ENCODE results near the gene BBX. TPM values are rescaled to one million over a fixed set of nuclear protein-coding genes. Genes with fewer than 3 reads are reported as not detected.

The BBX gene
- total RNA-seq, 4 donors from 2014 or later = 54.3 to 104 (median 88.1) TPM

- 35 to 64% methylated on average over 1 of the region's 1 CpG for WGBS, 2 donors
- peaks cover 0 to 39% (median 17%) of the 10 kb centered on the region in 4 donors for H3K4me1 ChIP-seq
- DNase-seq (ENCODE audit: low spot score in 2 of 2) = no peak
- no peak overlapping the region for H3K4me3 ChIP-seq
- H3K27ac ChIP-seq = no peak overlapping the region
- no peaks in the 10 kb centered on the region for H3K27me3 ChIP-seq
- TF ChIP-seq CTCF (IDR thresholded peaks at IDR 0.05) = no peak
- no peak for TF ChIP-seq EP300 (IDR thresholded peaks at IDR 0.05)
- no peak for TF ChIP-seq POLR2A (IDR thresholded peaks at IDR 0.05)
- no peaks in the 10 kb centered on the region for H3K9me3 ChIP-seq
- H3K36me3 ChIP-seq = no peaks in the 10 kb centered on the region
Measured at GRCh38 chr3:107600780-107601179, 78.0 kb downstream of the BBX start.

GRCh38 chr3:107604057-107604822, 81.5 kb downstream of the BBX start:
- Histone ChIP-seq H3K36me3 (no peaks in the 10 kb centered on the region), H3K4me1 (peaks cover 0 to 19% (median 7%) of the 10 kb centered on the region in 4 donors), H3K4me3 (no peak overlapping the region), H3K27ac (no peak overlapping the region), H3K27me3 (no peaks in the 10 kb centered on the region), H3K9me3 (no peaks in the 10 kb centered on the region)
- TF ChIP-seq EP300 (IDR thresholded peaks at IDR 0.05) (no peak), POLR2A (IDR thresholded peaks at IDR 0.05) (no peak), CTCF (IDR thresholded peaks at IDR 0.05) (no peak)
- 83 to 84% methylated on average over 7 of the region's 7 CpGs for WGBS, 2 donors
- DNase-seq (ENCODE audit: low spot score in 2 of 2) = no peak

GRCh38 chr3:107611775-107612469, 89.2 kb downstream of the BBX start:
- Histone ChIP-seq H3K9me3 (peaks cover 0 to 15% (median 0%) of the 10 kb centered on the region in 4 donors), H3K27me3 (no peaks in the 10 kb centered on the region), H3K36me3 (peaks cover 0 to 11% (median 0%) of the 10 kb centered on the region in 3 donors), H3K4me1 (no peaks in the 10 kb centered on the region), H3K4me3 (no peak overlapping the region), H3K27ac (no peak overlapping the region)
- DNase-seq (ENCODE audit: low spot score in 2 of 2) = no peak
- WGBS, 2 donors = 49 to 55% methylated on average over 1 of the region's 1 CpG
- TF ChIP-seq EP300 (IDR thresholded peaks at IDR 0.05) (no peak), CTCF (IDR thresholded peaks at IDR 0.05) (no peak), POLR2A (IDR thresholded peaks at IDR 0.05) (no peak)

GRCh38 chr3:107612664-107613084, 89.9 kb downstream of the BBX start:
- Histone ChIP-seq H3K27ac (no peak overlapping the region), H3K4me3 (no peak overlapping the region), H3K9me3 (peaks cover 0 to 15% (median 0%) of the 10 kb centered on the region in 4 donors), H3K36me3 (peaks cover 0 to 11% (median 0%) of the 10 kb centered on the region in 3 donors), H3K4me1 (no peaks in the 10 kb centered on the region), H3K27me3 (no peaks in the 10 kb centered on the region)
- TF ChIP-seq POLR2A (IDR thresholded peaks at IDR 0.05) = no peak
- TF ChIP-seq EP300 (IDR thresholded peaks at IDR 0.05) = no peak
- 87 to 100% methylated on average over 2 of the region's 2 CpGs for WGBS, 2 donors
- DNase-seq (ENCODE audit: low spot score in 2 of 2) = no peak

GRCh38 chr3:107619549-107619948, 96.8 kb downstream of the BBX start:
- H3K4me1 ChIP-seq = no peaks in the 10 kb centered on the region
- TF ChIP-seq CTCF (IDR thresholded peaks at IDR 0.05) (no peak), POLR2A (IDR thresholded peaks at IDR 0.05) (no peak), EP300 (IDR thresholded peaks at IDR 0.05) (no peak)
- no peaks in the 10 kb centered on the region for H3K36me3 ChIP-seq
- H3K9me3 ChIP-seq = no peaks in the 10 kb centered on the region
- no peak for DNase-seq (ENCODE audit: low spot score in 2 of 2)
- no peaks in the 10 kb centered on the region for H3K27me3 ChIP-seq
- WGBS, 2 donors = 80 to 84% methylated on average over 2 of the region's 2 CpGs
- H3K27ac ChIP-seq = no peak overlapping the region
- no peak overlapping the region for H3K4me3 ChIP-seq
